Karpas-422 (cell line): Measurements from ENCODE around the gene EFHB. TPM values are rescaled to one million over a fixed set of nuclear protein-coding genes. Genes with fewer than 3 reads are reported as not detected.
"Not testable (repeated sequence)": the region's sequence is repeated elsewhere in the genome, so short reads cannot be mapped to it uniquely, and the experiment has no call there.

Experiments used
- DNase-seq: peaks from one replicate; pipeline ENCODE4 v3.0.0-alpha.2; 2015
- H2AFZ ChIP-seq: fragments of 200-600 bp; sonication (generic); 2 replicates; pipeline ENCODE4 v1.6.1; 2014; ENCODE audit warnings: antibody characterized with exemption, low read length, mixed read lengths
- H3K27ac ChIP-seq: fragments of 200-600 bp; sonication (generic); 2 replicates; pipeline ENCODE4 v1.5.1; 2014; ENCODE audit warnings: mild to moderate bottlenecking, low read length, moderate library complexity
- H3K27me3 ChIP-seq: fragments of 200-600 bp; sonication (generic); 2 replicates; pipeline ENCODE4 v1.6.1; 2014; ENCODE audit warnings: low read length, mixed read lengths
- H3K36me3 ChIP-seq: fragments of 200-600 bp; sonication (generic); 2 replicates; pipeline ENCODE4 v1.6.1; 2014; ENCODE audit warnings: low read length, mixed read lengths; ENCODE audit not compliant: insufficient read depth
- H3K4me1 ChIP-seq: fragments of 200-600 bp; sonication (generic); 2 replicates; pipeline ENCODE4 v1.6.1; 2014; ENCODE audit warnings: mild to moderate bottlenecking, low read length, mixed read lengths
- H3K4me2 ChIP-seq: fragments of 200-600 bp; sonication (generic); 2 replicates; pipeline ENCODE4 v1.6.1; 2014; ENCODE audit warnings: low read length, low read depth, mild to moderate bottlenecking; ENCODE audit not compliant: poor library complexity, severe bottlenecking
- H3K4me3 ChIP-seq: fragments of 200-600 bp; sonication (generic); 2 replicates; pipeline ENCODE4 v1.5.1; 2014; ENCODE audit warnings: mild to moderate bottlenecking, antibody characterized with exemption, low read length, mixed read lengths
- H3K79me2 ChIP-seq: fragments of 200-600 bp; sonication (generic); 2 replicates; pipeline ENCODE4 v1.6.1; 2014; ENCODE audit warnings: mild to moderate bottlenecking, low read length, mixed read lengths
- H3K9ac ChIP-seq: fragments of 200-600 bp; sonication (generic); 2 replicates; pipeline ENCODE4 v1.6.0; 2014; ENCODE audit warnings: low read length
- H3K9me2 ChIP-seq: fragments of 200-600 bp; sonication (generic), shearing (Covaris generic); replicated peaks from 2 replicates; pipeline ENCODE4 v1.6.0; 2014; ENCODE audit warnings: mild to moderate bottlenecking, low read length, moderate library complexity; ENCODE audit not compliant: insufficient read depth
- H3K9me3 ChIP-seq: fragments of 300-700, 200-600 bp; sonication (generic); 2 replicates; pipeline ENCODE4 v1.6.1; 2014; ENCODE audit warnings: low read length, mixed read lengths
- H4K20me1 ChIP-seq: fragments of 200-600 bp; sonication (generic); 2 replicates; pipeline ENCODE4 v1.6.1; 2014; ENCODE audit warnings: mild to moderate bottlenecking, antibody characterized with exemption, low read length, low read depth; ENCODE audit not compliant: insufficient read depth
- total RNA-seq: library from RNA; depleted of rRNA; stranded (reverse); fragments of >200 nt; shearing (Covaris generic); gene quantifications from 2 replicates; pipeline ENCODE4 v1.2.3, GENCODE V29; 2014; ENCODE audit warnings: low replicate concordance

Gene EFHB
- total RNA-seq, 1 experiment from 2014 or later, result 7.3 TPM

DNA sequence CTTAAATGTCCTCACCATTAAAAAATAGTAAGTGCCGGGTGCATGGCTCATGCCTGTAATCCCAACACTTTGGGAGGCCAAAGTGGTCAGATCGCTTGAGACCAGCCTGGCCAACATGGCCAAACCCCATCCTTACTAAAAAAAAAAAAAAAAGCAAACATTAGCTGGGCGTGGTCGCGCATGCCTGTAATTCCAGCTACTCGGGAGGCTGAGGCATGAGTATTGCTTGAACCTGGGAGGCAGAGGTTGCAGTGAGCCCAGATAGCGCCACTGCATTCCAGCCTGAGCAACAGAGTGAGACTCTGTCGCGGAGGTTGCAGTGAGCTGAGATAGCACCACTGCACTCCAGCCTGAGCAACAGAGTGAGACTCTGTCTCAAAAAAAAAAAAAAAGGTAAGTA lies 23.3 kb upstream of the EFHB start:
- not testable (repeated sequence) for H3K9me3 ChIP-seq, H3K27ac ChIP-seq, H3K27me3 ChIP-seq, H3K4me3 ChIP-seq, H3K9me2 ChIP-seq, H2AFZ ChIP-seq, H4K20me1 ChIP-seq, H3K4me2 ChIP-seq, H3K4me1 ChIP-seq, H3K9ac ChIP-seq, DNase-seq
- Histone ChIP-seq H3K79me2 (peaks cover 99% of the 10 kb centered on the region), H3K36me3 (peaks cover 26% of the 10 kb centered on the region; the same call in 1 of the 2 replicates)

DNA sequence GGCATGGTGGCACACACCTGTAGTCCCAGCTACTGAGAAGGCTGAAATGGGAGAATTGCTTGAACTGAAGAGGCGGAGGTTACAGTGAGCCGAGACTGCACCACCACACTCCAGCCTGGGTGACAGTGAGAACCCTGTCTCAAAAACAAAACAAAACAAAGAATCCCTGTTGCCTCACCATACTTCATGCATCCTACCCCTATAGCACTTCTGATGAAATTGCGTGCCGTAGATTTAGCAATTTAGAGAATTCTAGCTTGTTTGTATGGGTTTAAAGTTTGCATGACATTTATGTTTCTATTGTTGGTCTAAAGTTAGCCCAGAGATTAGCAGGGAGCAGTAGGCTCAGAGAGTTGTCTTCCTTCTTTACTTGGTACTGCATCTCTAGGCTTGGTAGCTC lies 20.7 kb upstream of the EFHB start:
- H3K9ac ChIP-seq, result no peak overlapping the region
- H3K79me2 ChIP-seq, result peaks cover 99% of the 10 kb centered on the region
- H3K9me2 ChIP-seq, result no peaks in the 10 kb centered on the region
- H3K9me3 ChIP-seq, result no peaks in the 10 kb centered on the region
- H4K20me1 ChIP-seq, result no peaks in the 10 kb centered on the region
- H3K36me3 ChIP-seq, result peaks cover 34% of the 10 kb centered on the region; the same call in 1 of the 2 replicates
- no peak overlapping the region for H3K4me2 ChIP-seq
- H3K27ac ChIP-seq, result no peak overlapping the region
- no peak for DNase-seq
- H3K4me3 ChIP-seq, result no peak overlapping the region
- peaks cover 7% of the 10 kb centered on the region for H3K4me1 ChIP-seq
- H2AFZ ChIP-seq, result no peak overlapping the region
- H3K27me3 ChIP-seq, result no peaks in the 10 kb centered on the region

DNA sequence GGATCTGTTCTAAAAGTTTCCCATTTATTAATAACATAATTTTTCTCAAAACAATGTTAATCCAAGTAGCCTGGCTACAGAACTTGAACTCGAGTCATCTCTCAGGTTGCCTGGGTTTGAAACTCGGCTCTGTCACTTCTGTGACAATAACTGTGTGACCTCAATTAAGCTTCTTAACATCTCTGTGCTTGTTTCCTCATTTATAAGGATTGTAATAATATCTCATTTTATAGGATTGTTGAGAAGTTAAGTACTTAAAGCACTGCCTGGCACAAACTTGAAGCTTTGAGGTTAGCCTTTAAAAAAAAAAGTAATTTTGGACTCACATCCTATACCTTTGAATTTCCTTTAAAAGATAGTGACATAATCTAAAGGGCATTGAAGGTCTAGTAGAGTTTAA lies 16.3 kb upstream of the EFHB start:
- H3K9me3 ChIP-seq, result no peaks in the 10 kb centered on the region
- H3K4me2 ChIP-seq, result peak overlapping the region; percentile 13
- H2AFZ ChIP-seq, result no peak overlapping the region
- no peak overlapping the region for H3K9ac ChIP-seq
- peaks cover 23% of the 10 kb centered on the region; the same call in 1 of the 2 replicates for H3K36me3 ChIP-seq
- peaks cover 89% of the 10 kb centered on the region for H3K79me2 ChIP-seq
- no peak for DNase-seq
- peaks cover 23% of the 10 kb centered on the region for H4K20me1 ChIP-seq
- H3K4me1 ChIP-seq, result peaks cover 34% of the 10 kb centered on the region
- H3K27me3 ChIP-seq, result no peaks in the 10 kb centered on the region
- H3K4me3 ChIP-seq, result no peak overlapping the region
- no peak overlapping the region for H3K27ac ChIP-seq
- H3K9me2 ChIP-seq, result peaks cover 8% of the 10 kb centered on the region; the same call in 1 of the 2 replicates

DNA sequence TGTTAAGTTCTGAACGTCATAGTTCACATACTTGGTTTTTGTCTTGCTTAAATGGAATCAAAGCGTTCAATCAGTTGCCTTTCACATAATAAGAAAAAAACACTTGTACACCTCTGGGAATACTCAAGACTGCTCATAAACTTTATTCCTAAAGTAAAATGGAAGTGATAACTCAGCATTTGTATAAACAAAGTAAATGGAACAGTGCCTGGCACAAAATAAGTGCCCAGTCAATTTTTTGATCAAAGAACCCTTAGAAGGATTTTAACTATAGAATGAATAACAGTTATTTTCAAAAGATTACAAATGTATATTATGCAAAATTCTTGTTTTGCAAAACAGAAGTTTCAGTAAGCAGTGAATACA lies 14.2 kb upstream of the EFHB start:
- peak overlapping the region; percentile 85 for H3K4me2 ChIP-seq
- H3K9ac ChIP-seq, result peak overlapping the region; percentile 97
- H4K20me1 ChIP-seq, result peaks cover 23% of the 10 kb centered on the region
- H3K4me3 ChIP-seq, result peak overlapping the region; percentile 94
- peaks cover 68% of the 10 kb centered on the region for H3K79me2 ChIP-seq
- no peak overlapping the region for H2AFZ ChIP-seq
- H3K4me1 ChIP-seq, result peaks cover 34% of the 10 kb centered on the region
- peaks cover 14% of the 10 kb centered on the region; the same call in 1 of the 2 replicates for H3K36me3 ChIP-seq
- H3K9me3 ChIP-seq, result no peaks in the 10 kb centered on the region
- peak overlapping the region; percentile 21 for H3K27ac ChIP-seq
- H3K27me3 ChIP-seq, result no peaks in the 10 kb centered on the region
- no peak for DNase-seq
- H3K9me2 ChIP-seq, result peaks cover 8% of the 10 kb centered on the region; the same call in 1 of the 2 replicates

DNA sequence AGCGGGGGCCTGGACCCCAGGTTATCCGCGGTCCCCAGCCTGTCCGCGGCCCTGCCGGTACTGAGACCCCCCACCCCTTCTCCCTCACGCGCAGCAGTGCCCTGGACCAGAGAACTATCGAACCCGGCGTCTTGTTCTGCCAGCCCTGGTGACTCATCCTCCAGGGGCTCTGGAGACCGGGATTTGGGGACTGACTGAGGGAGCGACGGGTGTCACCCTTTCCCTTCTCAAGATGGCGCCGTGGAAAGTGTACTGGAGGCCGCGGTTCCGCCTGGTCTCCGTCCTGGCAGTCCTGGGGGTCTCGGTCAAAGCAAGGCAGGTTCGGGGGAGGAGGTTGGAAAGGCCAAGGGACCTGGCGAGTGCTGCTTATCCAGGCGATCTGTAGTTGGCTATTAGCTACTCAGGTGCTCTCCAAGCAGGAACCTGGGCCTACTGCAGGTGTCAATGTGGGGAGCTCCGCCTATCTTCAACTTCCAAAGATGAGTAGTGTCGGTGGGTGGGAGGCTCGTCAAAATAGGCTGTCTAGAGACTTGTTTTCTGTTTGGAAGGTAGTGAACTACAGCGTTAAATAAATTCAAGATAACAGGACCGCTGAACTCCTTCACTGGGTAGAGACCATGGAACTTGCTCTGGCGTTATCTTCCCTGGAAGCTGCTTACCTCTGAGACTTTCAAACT lies 13.7 kb upstream of the EFHB start:
- Histone ChIP-seq H3K4me2 (peak overlapping the region; percentile 85), H3K9me3 (no peaks in the 10 kb centered on the region), H3K9ac (peak overlapping the region; percentile 97), H3K79me2 (peaks cover 62% of the 10 kb centered on the region), H3K4me1 (peaks cover 34% of the 10 kb centered on the region), H2AFZ (peak overlapping the region; percentile 49; the same call in 1 of the 2 replicates), H3K9me2 (peaks cover 8% of the 10 kb centered on the region; the same call in 1 of the 2 replicates), H3K27ac (peak overlapping the region; percentile 77), H3K27me3 (no peaks in the 10 kb centered on the region), H4K20me1 (peaks cover 23% of the 10 kb centered on the region), H3K4me3 (peak overlapping the region; percentile 94), H3K36me3 (peaks cover 11% of the 10 kb centered on the region; the same call in 1 of the 2 replicates)
- peak; percentile 66 for DNase-seq

DNA sequence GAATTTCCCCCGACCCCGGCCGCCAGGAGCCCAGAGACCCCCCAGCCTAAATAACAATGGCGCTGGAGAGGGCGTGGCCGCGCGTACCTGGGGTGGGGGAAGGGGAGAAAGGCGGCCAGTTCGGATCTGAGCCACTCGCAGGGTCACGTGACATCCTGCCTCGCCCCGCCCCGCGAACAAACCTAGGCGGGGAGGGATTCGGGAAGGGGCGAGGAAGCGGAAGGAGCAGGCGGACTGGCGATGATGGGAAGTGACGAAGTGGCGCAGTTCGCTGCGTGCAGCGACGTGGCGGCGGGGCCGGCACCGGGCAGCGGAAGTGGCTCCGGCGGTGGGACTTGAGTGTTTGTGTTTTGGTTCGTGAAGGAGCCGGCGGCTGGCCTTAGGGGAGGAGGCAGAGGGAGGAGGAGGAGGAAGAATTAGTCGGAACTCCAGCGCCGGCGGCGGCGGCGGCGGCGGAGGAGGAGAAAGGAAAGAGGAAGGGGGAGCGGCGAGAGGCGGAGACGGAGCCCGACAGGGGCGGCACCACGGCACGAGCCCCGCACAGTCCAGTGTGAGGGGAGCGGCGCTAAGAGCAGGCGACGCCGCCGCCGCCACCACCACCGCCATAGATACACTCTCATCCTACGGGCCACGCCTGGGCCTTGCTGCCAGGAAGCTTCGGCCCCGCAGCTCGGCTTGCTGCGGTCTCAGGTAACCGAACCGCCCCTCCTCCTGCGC lies 13.0 kb upstream of the EFHB start, which contains the start of gene RAB5A:
Gene RAB5A (plus strand): TSS at position 266 of the 717 bp plus-strand sequence. CDS start 3,802 bp downstream, outside the sequence.
- H3K4me3 ChIP-seq, result peak within 1 kb of the TSS; percentile 94
- H3K9ac ChIP-seq, result peak within 1 kb of the TSS; percentile 97
- no peaks in the 10 kb centered on the region for H3K27me3 ChIP-seq
- H2AFZ ChIP-seq, result peak within 1 kb of the TSS; percentile 96
- H3K79me2 ChIP-seq, result peaks cover 55% of the 10 kb centered on the region
- H3K36me3 ChIP-seq, result peaks cover 6% of the 10 kb centered on the region; the same call in 1 of the 2 replicates
- H3K9me2 ChIP-seq, result peaks cover 8% of the 10 kb centered on the region; the same call in 1 of the 2 replicates
- peaks cover 34% of the 10 kb centered on the region for H3K4me1 ChIP-seq
- H3K9me3 ChIP-seq, result no peaks in the 10 kb centered on the region
- peak within 1 kb of the TSS; percentile 85 for H3K4me2 ChIP-seq
- H3K27ac ChIP-seq, result peak within 1 kb of the TSS; percentile 77
- DNase-seq, result peak; percentile 99
- H4K20me1 ChIP-seq, result peaks cover 23% of the 10 kb centered on the region

DNA sequence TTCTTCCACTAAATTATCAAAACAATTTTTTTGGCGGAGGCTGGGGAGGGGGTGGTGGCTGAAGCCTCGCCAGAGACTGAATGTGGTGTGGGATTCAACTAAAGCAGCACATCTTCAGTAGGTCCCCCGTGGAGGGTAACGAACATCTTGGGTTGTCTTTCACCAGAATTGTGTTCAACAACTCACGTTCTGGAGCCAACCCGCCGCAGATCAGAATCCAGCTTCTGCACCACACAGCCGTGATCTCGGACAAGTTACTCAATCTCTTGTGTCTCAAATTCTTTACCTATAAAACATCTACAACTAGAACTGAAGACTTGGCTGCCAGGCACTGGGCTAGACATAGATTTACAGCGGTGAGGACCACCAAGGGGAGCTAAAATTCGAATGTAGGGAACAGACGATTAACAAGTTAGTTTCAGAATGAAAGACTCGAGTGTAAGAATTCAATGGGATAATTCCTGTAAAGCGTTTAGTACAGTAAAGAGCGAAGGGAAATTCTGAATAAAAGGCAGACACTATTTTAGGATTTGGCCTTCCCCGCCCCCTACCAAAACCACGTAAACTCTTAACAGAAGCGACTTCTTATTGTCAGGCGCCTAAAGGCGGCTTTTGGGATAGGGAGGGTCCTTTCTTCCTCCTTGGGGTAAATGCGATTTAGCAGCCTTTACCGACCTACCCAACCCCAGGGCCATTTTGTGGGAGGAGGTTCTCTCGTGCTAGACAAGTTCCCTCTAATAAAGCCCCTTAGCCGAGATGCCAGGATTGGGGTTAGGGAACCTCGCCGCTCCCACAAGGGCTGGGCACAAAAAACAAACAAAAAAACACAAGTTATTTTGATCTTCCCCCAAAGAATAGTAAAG lies 12.2 kb upstream of the EFHB start:
- H3K9ac ChIP-seq, result peak overlapping the region; percentile 97
- peak overlapping the region; percentile 85 for H3K4me2 ChIP-seq
- peaks cover 23% of the 10 kb centered on the region for H4K20me1 ChIP-seq
- peaks cover 4% of the 10 kb centered on the region; the same call in 1 of the 2 replicates for H3K36me3 ChIP-seq
- H2AFZ ChIP-seq, result peak overlapping the region; percentile 96
- H3K79me2 ChIP-seq, result peaks cover 47% of the 10 kb centered on the region
- peaks cover 8% of the 10 kb centered on the region; the same call in 1 of the 2 replicates for H3K9me2 ChIP-seq
- H3K9me3 ChIP-seq, result no peaks in the 10 kb centered on the region
- no peaks in the 10 kb centered on the region for H3K27me3 ChIP-seq
- peaks cover 34% of the 10 kb centered on the region for H3K4me1 ChIP-seq
- DNase-seq, result no peak
- H3K27ac ChIP-seq, result peak overlapping the region; percentile 77
- peak overlapping the region; percentile 94 for H3K4me3 ChIP-seq
